ENCODE measurements around the gene SF3B4.
"Not testable (repeated sequence)": the region's sequence is repeated elsewhere in the genome, so short reads cannot be mapped to it uniquely, and the experiment has no call there.

The SF3B4 gene, protein sequence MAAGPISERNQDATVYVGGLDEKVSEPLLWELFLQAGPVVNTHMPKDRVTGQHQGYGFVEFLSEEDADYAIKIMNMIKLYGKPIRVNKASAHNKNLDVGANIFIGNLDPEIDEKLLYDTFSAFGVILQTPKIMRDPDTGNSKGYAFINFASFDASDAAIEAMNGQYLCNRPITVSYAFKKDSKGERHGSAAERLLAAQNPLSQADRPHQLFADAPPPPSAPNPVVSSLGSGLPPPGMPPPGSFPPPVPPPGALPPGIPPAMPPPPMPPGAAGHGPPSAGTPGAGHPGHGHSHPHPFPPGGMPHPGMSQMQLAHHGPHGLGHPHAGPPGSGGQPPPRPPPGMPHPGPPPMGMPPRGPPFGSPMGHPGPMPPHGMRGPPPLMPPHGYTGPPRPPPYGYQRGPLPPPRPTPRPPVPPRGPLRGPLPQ

DNA sequence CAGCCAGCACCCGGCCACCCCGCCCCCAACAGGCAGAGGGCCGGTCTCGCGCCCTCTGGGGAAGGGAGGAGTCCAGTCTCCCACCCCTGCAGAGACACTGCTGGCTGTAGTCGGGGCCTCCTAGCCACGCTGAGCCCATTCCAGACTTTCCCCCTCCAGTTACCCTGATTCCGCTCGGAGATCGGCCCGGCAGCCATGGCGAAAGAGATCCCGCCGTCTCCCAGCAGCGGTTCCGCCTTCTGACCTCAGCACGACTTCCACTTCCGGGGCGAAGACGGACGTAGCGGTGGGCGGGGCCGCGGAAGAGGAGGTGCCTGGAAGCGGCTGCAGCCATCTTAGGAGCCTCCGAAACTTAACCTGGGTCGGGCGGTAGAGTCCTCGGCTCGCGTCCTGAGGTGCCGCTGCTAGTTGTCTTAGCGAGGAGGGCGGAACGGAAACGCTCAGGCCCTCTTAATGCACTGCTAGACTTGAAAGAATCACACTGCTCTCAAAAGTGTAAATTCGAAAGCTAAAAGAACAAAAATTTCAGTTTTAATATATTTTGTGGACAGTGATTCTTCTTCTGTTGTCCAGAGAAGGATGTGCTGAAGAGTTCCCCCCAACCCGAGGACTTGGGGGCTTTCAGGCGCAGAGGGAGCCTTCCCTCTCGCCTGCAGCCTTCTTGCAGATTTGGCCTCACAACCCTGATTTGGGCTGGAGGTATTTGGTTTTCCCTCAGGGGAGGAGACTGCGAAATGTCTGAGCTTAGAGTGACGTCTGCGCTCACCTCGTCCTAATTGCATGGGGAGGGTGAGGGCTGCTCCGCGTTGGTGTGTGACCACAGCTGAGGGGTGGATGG lies at the start of gene SF3B4:
SF3B4 (minus strand) TSS at position 241 of the 838 bp plus-strand sequence; CDS start at position 197, 44 bp downstream.
- peak; percentile 96 for DNase-seq

DNA sequence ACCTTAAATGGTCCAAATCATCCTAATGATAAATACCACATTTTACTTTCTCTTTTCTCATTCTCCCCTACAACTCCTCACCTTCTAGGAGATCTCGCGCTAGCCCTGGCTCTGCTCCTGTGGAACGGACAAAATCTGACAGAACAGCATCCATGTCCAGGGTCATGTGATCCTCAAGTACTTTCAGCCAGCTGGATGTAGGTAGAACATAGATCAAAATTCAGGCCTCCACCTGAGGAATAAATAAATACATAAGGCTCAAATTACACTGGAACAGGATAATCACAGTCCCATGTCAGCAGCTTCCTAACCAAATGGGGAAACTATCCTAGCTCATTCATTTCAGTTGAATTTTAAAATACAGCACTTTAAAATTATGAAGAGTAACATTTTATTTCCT lies 49.7 kb upstream of the SF3B4 start:
- no peak for DNase-seq

DNA sequence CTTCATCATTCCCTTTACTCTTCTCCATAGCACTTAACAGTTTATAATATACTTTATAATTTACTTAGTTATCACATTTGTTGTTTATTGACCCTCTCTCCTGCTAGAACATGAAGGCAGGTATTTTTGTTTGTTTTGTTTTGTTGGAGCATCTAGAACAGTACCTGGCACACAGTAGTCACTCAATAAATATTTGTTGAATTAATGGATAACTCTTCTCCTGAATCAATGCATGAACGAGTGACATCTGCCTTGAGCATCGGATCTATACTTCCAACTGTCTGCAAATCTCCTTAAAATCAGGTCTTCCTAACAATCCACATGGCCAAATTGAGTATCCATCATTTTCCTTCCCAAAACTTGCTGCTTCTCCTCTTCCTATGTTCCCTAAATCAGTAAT lies 44.9 kb upstream of the SF3B4 start:
- DNase-seq, result no peak

DNA sequence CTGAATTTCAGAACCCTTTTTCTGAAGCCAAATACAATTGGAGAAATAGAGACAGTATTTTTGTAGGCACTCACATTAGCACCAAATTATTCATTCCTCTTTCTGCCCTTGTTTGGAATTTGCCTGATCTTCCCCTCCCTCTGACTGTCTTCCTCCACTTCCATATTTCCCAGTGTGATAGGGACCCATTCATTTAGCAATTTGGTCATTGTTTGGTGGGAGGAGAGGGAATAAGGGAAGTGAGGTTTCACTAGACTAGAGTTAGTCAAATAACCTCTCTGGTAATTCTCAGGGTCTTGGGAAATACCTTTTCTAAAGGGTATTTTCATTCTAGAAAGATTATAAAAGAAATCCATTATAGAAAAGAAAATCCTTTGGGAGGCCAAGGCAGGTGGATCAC lies 40.0 kb upstream of the SF3B4 start:
- no peak for DNase-seq

DNA sequence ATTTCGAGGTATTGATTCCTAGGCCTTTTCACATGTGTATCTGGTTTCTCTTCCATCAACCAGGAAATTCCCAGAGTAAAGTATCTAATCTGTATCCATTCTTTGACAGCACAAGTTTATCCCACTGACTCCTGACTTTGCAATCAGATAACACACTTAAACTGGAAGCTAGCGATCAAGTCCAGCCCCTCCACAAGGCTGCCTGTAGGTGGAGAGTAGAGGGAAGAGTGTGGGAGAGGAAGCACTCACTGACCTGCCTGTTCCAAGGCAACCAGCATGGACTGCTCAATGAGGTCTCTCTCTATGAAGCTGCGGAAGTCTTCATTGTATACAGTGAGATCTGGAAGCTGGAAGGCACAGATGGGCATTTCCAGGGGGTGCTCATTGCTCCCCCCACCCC lies 39.4 kb upstream of the SF3B4 start:
- DNase-seq, result no peak

DNA sequence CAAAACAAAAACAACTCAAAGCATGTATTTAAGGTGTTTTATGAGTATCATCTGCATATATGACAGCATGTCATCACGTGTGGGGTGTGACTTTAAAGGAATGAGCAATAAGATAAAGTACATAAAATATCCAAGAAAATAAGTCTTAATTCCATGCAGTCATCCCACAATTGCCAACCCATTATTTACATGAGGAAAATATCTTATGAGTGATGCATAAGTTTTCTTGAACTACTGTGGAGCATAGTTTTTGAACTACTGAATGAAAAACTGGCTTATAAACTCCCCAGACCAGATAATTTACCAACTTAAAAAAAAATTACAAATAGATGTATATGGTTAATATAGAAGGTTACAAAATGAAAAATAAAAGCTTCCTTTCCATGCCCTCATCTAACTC lies 38.8 kb upstream of the SF3B4 start:
- DNase-seq, result no peak

DNA sequence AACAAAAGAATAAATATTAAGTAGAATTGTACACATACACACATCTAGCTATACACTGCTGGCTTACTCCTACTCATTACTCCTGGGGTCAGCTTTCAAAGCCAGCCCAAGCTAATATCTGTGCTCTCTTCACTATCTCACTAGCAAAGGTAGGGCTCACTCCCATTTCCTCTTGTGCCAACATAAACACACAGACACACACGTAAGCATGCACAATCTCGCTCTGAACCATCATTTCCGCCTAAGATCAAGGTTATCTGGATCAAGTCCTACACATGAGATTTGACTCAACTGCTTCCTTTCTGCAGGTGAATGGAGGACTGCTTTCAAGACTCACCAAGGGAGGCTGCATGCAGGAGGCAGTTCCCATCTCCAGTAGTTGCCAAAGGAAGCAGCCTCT lies 37.8 kb upstream of the SF3B4 start:
- DNase-seq, result no peak

DNA sequence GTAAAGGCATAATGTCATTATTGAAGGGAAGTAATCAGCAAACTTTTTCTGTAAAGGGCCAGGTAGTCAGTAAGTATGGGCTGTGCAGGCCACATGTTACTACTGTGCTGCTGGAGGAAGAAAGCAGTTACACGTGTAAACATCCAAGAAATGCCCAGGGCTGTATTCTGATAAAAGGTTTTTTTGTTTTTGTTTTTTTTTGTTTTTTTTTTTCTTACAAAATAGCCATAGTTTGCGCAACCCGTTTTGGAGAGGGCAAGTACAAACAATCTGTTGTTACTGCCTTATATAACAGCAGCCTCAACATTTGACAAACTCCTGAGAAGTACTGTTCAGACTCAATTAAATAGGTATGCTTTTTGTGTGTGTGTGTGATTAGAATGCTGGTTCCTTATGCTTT lies 35.8 kb upstream of the SF3B4 start:
- DNase-seq, result no peak

DNA sequence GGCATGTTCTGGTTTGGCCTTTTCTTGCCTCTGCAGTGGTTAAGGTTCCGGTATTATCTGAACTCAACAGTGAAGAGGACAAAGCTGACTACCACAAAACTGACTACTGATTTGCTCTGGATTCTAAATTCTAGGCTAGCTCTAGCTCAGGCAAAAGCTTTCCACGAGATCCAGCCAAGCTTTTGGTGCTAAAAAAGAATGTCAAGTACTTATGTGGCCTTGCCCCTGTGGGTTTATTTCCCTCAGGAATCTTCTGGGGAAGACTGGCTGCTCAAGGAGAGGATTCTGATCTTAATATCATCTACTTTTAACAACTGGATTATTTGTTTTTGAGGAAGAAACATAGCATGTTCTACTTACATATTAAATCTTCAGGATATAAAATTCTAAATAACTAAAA lies 35.1 kb upstream of the SF3B4 start:
- no peak for DNase-seq

DNA sequence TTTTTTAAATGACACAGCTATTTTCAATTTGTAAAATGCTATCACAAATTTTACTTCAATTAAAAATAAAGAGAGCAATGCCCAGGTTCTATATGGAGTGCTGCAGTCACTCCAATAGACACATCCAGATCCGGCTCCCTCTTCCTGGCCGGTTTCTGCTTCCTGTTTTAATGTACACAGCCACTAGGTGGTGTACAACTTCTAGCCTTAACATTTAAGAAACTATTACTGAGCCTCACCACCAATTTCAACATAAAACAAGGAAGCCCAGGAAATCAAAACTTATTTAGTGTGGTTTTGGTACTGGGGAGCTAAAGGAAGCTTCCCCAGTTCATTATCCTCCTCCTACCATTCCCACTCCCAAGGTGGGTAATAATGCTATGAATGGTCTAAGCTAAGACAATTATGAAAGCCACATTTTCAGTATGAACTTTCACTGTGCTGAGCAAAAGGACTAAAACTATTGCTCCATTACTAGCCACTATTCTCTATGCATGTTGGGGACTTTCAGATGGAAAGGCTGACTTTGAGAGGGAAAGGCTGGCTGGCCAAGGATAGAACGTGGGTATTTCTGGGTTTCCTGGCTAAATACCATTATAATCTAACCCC lies 34.5 kb upstream of the SF3B4 start:
- peak; percentile 89 to 93 for DNase-seq

DNA sequence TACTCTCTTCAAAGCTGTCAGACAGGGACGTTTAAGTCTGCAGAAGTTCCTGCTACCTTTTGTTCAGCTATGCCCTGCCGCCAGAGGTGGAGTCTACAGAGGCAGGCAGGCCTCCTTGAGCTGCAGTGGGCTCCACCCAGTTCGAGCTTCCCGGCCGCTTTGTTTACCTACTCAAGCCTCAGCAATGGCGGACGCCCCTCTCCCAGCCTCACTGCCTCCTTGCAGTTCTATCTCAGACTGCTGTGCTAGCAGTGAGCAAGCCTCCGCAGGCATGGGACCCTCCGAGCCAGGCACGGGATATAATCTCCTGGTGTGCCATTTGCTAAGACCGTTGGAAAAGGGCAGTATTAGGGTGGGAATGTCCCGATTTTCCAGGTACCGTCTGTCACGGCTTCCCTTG lies 29.9 kb upstream of the SF3B4 start:
- not testable (repeated sequence) for DNase-seq

DNA sequence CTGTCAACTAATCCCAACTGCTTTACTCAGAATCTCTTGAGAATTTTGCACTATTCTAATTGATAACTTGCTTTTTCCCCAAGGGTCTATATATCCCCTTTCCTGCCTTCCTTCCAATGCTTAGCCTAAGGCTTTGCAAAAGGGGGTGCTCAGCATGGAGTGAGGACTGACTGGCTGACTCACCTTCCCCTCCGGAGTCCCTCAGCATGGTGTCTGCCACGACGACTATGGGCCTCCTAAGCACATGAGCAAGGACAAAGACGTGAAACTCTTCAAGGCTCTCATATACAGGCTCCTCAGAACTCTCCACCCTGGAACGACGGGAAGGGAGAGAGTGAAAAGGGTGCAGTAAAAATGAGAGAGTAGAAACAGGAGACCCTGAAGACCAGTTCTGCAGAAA lies 22.3 kb upstream of the SF3B4 start:
- no peak for DNase-seq

DNA sequence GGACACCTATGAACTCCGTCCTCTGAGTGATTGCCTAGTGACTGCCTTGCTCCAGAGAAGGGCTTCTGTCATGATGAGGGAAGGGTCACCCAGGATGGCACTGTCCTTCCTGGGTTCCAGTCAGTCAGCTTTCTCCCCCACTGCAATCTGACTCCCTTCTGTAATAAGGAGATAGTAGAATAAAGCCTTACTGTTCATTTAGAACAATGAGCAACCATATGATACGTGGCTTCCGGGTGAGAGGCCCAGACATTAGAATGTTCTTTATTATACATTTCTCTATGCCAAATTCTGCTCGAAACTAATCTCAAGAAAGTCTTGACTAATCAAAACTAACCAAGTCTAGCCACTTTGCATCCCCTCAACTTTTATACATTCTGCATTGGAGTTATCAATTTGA lies 17.6 kb upstream of the SF3B4 start:
- no peak for DNase-seq

DNA sequence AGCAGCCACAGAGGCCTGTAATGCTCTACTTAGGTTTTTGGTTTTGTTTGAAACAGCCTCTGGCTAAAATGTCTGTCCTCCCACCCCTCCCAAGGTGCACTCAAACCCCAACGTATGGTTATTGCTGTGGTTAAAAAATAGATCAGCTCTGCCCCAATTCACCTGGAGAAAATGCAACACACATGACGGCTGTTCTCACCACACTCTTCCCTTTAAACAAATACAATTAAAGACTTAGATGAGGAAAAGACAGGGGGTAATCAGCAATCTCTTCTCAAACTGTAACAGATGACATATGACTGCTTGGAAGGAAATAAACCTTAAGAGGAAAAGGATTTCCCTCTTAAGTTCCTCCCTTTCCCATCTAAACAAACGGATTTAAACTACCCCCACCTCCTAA lies 15.3 kb upstream of the SF3B4 start:
- no peak for DNase-seq

DNA sequence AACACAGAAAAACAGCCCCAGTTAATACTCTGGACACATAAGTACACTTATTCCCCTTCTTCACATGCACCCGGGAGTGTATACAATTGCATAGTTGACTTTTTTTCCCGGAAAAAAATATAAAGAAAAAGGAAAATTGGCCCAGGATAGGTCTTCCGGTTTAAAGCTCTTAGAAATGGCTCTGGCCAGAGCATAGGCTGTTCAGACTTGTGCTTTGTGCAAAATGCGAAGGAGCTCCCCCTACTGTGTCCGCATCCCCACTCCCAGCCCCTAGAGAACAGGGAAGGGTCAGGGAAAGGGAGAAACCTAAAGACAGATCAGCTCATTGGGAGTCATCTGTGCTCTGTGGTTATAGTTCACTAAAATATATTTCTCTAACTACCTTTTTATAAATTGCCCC lies 14.6 kb upstream of the SF3B4 start:
- DNase-seq, result peak in 1 of 2 experiments; percentile 29

DNA sequence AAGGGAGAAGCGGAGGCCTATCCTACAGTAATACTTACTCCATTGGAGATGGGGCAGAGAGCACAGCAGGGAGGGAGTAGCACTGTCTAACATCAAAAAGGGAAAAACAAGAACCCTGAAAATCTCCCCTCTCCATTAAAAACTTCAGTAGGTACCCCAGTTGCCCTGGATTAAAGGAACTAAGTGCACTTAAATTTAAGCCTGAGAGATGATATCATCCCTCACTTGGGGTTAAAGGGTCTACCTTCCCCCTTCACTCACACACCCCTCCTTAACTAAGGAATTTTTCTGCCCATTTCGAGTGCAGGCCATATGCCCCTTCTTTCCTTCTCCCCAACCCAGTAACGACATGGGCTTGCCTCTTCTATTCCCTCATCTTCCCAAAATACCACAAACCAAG lies 12.8 kb upstream of the SF3B4 start:
- DNase-seq, result no peak

DNA sequence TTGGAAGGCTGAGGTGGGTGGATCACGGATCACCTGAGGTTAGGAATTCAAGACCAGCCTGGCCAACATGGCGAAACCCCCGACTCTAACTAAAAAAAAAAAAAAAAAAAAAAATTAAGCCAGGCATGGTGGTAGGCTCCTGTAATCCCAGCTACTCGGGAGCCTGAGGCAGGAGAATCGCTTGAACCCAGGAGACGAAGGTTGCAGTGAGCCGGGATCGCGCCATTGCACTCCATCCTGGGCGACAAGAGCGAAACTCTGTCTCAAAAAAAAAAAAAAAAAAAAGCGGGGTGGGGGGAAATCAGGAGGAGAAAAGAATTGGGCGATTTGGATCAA lies 11.0 kb upstream of the SF3B4 start:
- DNase-seq, result not testable (repeated sequence)

DNA sequence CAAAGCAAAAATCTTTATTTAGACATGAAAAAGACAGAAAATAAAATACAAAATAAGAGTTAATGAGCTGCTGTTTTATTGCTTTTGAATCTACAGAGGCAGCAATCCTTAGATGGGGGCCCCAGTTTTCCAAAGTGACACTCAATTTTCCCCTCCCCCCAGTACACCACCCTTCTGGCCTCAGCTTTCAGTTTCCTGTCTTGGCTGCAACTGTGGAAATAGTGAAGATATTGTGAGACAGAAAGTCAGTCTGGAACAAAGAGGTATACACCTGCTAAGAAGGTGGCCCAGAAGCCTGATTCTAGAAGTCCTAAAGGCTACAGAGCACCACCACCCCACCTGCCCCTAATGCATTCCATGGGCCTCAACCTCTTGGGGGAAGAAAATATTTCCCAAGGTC lies 10.2 kb upstream of the SF3B4 start:
- DNase-seq, result peak; percentile 17 to 29

DNA sequence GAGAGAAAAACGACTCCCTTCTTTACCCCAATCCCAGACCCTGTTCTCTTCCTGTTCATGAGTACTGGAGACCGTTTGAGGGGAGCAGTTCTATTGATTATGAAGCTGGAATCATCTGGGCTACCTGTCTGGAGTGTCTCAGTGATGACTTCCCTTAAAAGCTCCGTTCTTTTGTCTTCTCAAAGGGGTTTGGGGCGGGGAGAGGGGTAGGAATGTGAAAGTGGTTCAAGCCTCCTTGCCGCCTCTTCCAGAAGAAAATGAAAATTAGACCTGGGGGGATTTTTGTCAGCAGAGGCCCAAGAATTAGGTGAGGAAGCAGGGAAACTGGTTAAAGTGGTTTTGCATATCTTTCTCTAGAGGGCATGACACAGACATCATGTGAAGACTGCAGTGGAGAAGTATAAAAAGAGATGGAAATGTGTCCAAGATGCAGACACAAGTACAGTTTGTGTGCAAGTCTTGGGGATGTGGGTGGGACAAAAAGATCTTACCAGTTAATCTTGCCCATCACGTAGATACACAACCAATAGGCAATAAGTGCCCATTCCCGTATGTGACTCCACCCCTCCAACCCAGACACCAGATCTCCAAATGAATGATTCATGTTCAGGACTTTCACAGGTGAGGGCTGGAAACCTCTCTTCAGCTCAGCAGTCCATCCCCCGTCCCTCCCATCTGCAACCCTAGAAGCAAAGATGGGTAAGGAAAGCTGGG lies 9.5 kb upstream of the SF3B4 start:
- no peak for DNase-seq

DNA sequence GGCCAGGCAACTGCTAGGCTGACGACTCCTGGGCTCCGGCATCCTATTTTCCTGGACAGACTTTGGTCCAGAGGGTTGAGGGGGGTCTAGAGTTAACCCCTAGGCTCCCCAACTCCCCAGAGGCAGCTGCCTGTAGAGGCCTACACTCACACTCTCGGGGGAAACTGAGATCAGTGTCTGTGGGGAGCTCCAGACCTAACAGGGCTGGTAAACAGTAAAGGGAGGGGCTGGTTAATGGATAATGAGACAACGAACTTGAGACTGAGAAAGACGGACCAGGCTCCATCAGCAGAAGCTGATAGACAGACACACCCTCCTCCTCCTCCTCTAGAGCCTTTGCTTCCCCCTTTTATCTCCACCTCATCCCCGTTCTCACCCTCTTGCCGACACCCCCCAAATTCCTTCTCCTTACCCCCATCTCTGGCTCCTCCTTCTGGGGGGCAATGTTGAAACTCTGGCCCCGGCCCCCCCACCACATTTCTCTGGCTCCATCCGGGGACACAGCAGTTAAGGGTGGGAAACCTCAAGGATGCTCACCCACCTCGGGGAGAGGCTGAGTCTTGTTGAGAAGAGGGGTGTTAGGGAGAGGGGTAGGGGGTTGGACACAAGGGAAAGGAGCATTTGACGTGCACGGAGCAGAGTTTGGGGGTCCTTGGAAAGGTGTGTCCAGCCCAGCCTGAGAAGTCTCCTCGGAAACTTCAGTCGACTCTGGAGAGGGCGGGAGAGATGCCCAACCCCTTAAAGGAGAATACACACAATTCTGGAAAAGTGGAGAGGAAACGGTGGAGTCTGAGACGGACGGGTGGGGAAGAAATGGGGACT lies 8.8 kb upstream of the SF3B4 start, which contains the start of gene MTMR11:
MTMR11 (minus strand) TSS at position 710 of the 822 bp plus-strand sequence; CDS start at position 478, 232 bp downstream.
- DNase-seq, result no peak

DNA sequence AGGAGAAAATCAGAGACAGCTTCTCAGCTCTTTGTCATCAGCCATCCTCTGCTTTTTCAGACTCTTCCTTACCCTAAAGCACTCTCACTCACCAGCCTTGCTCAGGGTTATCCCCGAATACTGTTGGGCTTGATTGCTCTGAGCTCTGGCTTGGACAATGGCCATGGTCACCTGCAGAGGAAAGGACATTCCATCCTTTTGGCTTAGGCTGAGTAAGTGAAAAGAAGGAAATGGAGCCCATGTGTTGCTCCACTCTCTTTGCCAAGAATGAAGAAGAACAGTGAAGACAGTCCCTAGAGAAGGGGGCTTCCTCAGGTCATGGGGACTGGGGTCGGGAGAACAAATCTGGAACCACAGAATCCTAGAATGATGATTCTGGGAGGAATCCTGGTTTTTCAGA lies 6.8 kb upstream of the SF3B4 start:
- DNase-seq, result no peak

DNA sequence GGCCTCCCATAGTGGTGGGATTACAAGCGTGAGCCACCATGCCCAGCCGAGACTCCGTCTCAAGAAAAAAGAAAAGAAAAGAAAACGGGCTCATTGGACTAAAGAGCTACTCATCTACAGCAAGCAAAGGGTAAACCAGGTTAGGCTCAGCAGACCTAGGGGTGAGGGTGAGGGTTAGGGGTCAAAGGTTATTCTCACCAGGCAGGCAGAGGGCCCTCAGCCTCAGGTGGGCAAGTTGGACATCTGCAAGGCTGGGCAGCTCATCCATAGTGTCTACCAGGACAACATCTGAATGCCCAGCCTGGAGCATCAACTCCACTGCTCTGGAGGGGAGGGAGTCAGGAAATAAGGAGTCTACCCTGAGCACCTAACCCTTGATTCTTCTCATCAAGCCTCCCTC lies 5.6 kb upstream of the SF3B4 start:
- no peak for DNase-seq
